T-helper 1 cell (primary cell): ENCODE data around the gene SERPINE2.
"Not testable (repeated sequence)": the region's sequence is repeated elsewhere in the genome, so short reads cannot be mapped to it uniquely, and the experiment has no call there.

Experiments used
- DNase-seq, 5 donors: peaks; one replicate each; pipeline ENCODE4 v3.0.0-alpha.2; 2012 to 2020

The SERPINE2 gene

GRCh38 chr2:223939438-223939837, 99.6 kb downstream of the SERPINE2 start:
- not testable (repeated sequence) for DNase-seq

GRCh38 chr2:223937535-223937934, 101.6 kb downstream of the SERPINE2 start:
- no peak for DNase-seq

GRCh38 chr2:223936862-223937326, 102.2 kb downstream of the SERPINE2 start:
- peak in 1 of 5 donors; percentile 70 for DNase-seq

- DNase-seq, result no peak
Measured at GRCh38 chr2:223935459-223936125, 103.5 kb downstream of the SERPINE2 start.

- DNase-seq, result no peak
Measured at GRCh38 chr2:223934870-223935269, 104.2 kb downstream of the SERPINE2 start.

- DNase-seq, result no peak
Measured at GRCh38 chr2:223932816-223933800, 106.0 kb downstream of the SERPINE2 start.

GRCh38 chr2:223930103-223930976, 108.7 kb downstream of the SERPINE2 start:
- no peak for DNase-seq

GRCh38 chr2:223929571-223930102, 109.4 kb downstream of the SERPINE2 start:
- DNase-seq, result peak in 2 of 5 donors; percentile 14 to 68

GRCh38 chr2:223928113-223929006, 110.7 kb downstream of the SERPINE2 start:
- no peak for DNase-seq

- no peak for DNase-seq
Measured at GRCh38 chr2:223925106-223925505, 114.0 kb downstream of the SERPINE2 start.
